Endothelial cell of umbilical vein (primary cell): ENCODE measurements around the gene TMEM51. TPM values are rescaled to one million over a fixed set of nuclear protein-coding genes. Genes with fewer than 3 reads are reported as not detected.

Experiments used
- BruUV-seq: library from RNA; stranded (reverse); fragments of 400-500 nt; replicated peaks from 2 replicates; lab custom pipeline; 2021; lab: Mats Ljungman, UMichigan
- CTCF ChIA-PET: fragments of 300-600, 350-600 bp; sonication (Branson Sonifier 250); formaldehyde crosslinking; loops from one replicate; lab custom pipeline; 2021; ENCODE audit warnings: antibody characterized with exemption, inconsistent platforms; lab: Charles Lee
- POLR2A ChIA-PET: fragments of 300-600, 350-600 bp; sonication (Branson Sonifier 250); formaldehyde crosslinking; loops from one replicate; lab custom pipeline; 2021; ENCODE audit warnings: antibody characterized with exemption, inconsistent platforms; lab: Charles Lee
- DNase-seq: peaks from one replicate; pipeline ENCODE4 v3.0.0-alpha.2; 2011; ENCODE audit warnings: low read depth, low spot score
- FAIRE-seq: peaks from 2 replicates; lab custom pipeline; 2011; peaks lifted over from hg19 to GRCh38; lab: Jason Lieb, UNC
- H2AFZ ChIP-seq: 2 replicates; pipeline ENCODE4 v1.6.0; 2012; ENCODE audit warnings: low read depth, low read length, control low read depth, inconsistent platforms
- H3K27ac ChIP-seq: 2 replicates; pipeline ENCODE4 v1.5.1; 2011; ENCODE audit warnings: low read depth, mild to moderate bottlenecking, control low read depth, low read length, moderate library complexity; ENCODE audit not compliant: insufficient read depth
- H3K27me3 ChIP-seq, 2 experiments: 2 replicates each; pipeline versions ENCODE4 v1.6.0 to v1.6.1; 2011; ENCODE audit warnings: low read length in 2 of 2, mixed read lengths in 1 of 2; ENCODE audit not compliant: control insufficient read depth in 2 of 2, insufficient read depth in 2 of 2
- H3K36me3 ChIP-seq, 2 experiments: 2 replicates in 1 of 2; 3 replicates in 1 of 2; pipeline ENCODE4 v1.5.1; 2011; ENCODE audit warnings: low read length in 2 of 2, mild to moderate bottlenecking in 1 of 2, moderate library complexity in 1 of 2; ENCODE audit not compliant: control insufficient read depth in 2 of 2, insufficient read depth in 2 of 2; ENCODE audit errors: extremely low read depth in 1 of 2
- H3K4me1 ChIP-seq: 3 replicates; pipeline ENCODE4 v1.5.1; 2011; ENCODE audit warnings: mild to moderate bottlenecking, low read length; ENCODE audit not compliant: control insufficient read depth, insufficient read depth; ENCODE audit errors: extremely low read depth
- H3K4me2 ChIP-seq: 2 replicates; pipeline ENCODE4 v1.6.1; 2011; ENCODE audit warnings: low read length, control low read depth, mixed read lengths; ENCODE audit not compliant: insufficient read depth
- H3K4me3 ChIP-seq, 3 experiments: fragments of 200-600 bp in 1 of 3; sonication (generic), shearing (Covaris generic) in 1 of 3; replicated peaks in 1 of 3; 2 replicates each; pipeline ENCODE4 v1.5.1; 2011 to 2016; ENCODE audit warnings: control low read depth in 3 of 3, low read length in 3 of 3, mild to moderate bottlenecking in 2 of 3, inconsistent platforms in 1 of 3, low read depth in 1 of 3, moderate library complexity in 1 of 3; ENCODE audit not compliant: insufficient read depth in 1 of 3
- H3K79me2 ChIP-seq: 2 replicates; pipeline ENCODE4 v1.6.0; 2012; ENCODE audit warnings: low read length, inconsistent platforms; ENCODE audit not compliant: control insufficient read depth, insufficient read depth
- H3K9ac ChIP-seq: replicated peaks from 2 replicates; pipeline ENCODE3; 2011; ENCODE audit warnings: low read length, control low read depth; ENCODE audit not compliant: insufficient read depth; ENCODE audit errors: extremely low read depth
- H3K9me1 ChIP-seq: replicated peaks from 3 replicates; pipeline ENCODE4 v1.6.0; 2011; ENCODE audit warnings: mild to moderate bottlenecking, low read length; ENCODE audit not compliant: control insufficient read depth, insufficient read depth; ENCODE audit errors: extremely low read depth
- H3K9me3 ChIP-seq: replicated peaks from 2 replicates; pipeline ENCODE4 v1.5.1; 2012; ENCODE audit warnings: low read length, inconsistent platforms; ENCODE audit not compliant: control insufficient read depth, insufficient read depth
- H4K20me1 ChIP-seq: replicated peaks from 2 replicates; pipeline ENCODE3; 2011; ENCODE audit warnings: mild to moderate bottlenecking, low read length; ENCODE audit not compliant: control insufficient read depth, insufficient read depth; ENCODE audit errors: extremely low read depth
- CTCF ChIP-seq, 2 donors: IDR thresholded peaks; 1 replicate in 1 of 2; 2 replicates in 1 of 2; pipeline ENCODE4 v1.5.1; 2011; ENCODE audit warnings: low read length in 2 of 2, mild to moderate bottlenecking in 2 of 2, moderate library complexity in 2 of 2, control low read depth in 1 of 2, inconsistent platforms in 1 of 2, low read depth in 1 of 2; ENCODE audit not compliant: insufficient read depth in 1 of 2; ENCODE audit errors: extremely low read depth in 1 of 2
- EZH2 ChIP-seq: IDR thresholded peaks from 2 replicates; pipeline ENCODE4 v1.6.1; 2012; ENCODE audit warnings: borderline replicate concordance, low read depth, mild to moderate bottlenecking, moderate library complexity, low read length, inconsistent platforms; ENCODE audit not compliant: severe bottlenecking
- FOS ChIP-seq: IDR thresholded peaks from 2 replicates; pipeline ENCODE4 v1.6.1; 2011; ENCODE audit warnings: mild to moderate bottlenecking, low read length, moderate library complexity, borderline replicate concordance; ENCODE audit not compliant: insufficient read depth
- GATA2 ChIP-seq: IDR thresholded peaks from 2 replicates; pipeline ENCODE4 v1.7.0; 2011; ENCODE audit warnings: low read depth, mild to moderate bottlenecking, moderate library complexity, mixed read lengths, low read length; ENCODE audit not compliant: insufficient read length, insufficient read depth
- JUN ChIP-seq: IDR thresholded peaks from 2 replicates; pipeline ENCODE4 v1.6.1; 2011; ENCODE audit warnings: borderline replicate concordance, low read depth; ENCODE audit not compliant: insufficient read length, insufficient read depth
- MAX ChIP-seq: IDR thresholded peaks from 2 replicates; pipeline ENCODE4 v1.6.1; 2011; ENCODE audit not compliant: insufficient read depth, insufficient read length
- MYC ChIP-seq: IDR thresholded peaks from one replicate; pipeline ENCODE4 v1.6.1; 2011; ENCODE audit warnings: mild to moderate bottlenecking, low read depth, low read length
- POLR2A ChIP-seq: IDR thresholded peaks from 2 replicates; pipeline ENCODE4 v1.6.1; 2012; ENCODE audit warnings: low read depth, mild to moderate bottlenecking, control low read depth, low read length
- POLR2AphosphoS5 ChIP-seq: IDR thresholded peaks from 2 replicates; pipeline ENCODE4 v1.6.1; 2012; ENCODE audit warnings: low read depth, mild to moderate bottlenecking, control low read depth, low read length, moderate library complexity; ENCODE audit not compliant: insufficient read depth
- dilution Hi-C: fragments of 300-500 bp; cut with MboI; formaldehyde crosslinking; loops from one replicate; pipeline ENCODE4 v1.15.0; 2019; ENCODE audit warnings: low sequenced_read_pairs; ENCODE audit not compliant: extremely low pct_ligation_motif_present
- intact Hi-C: fragments of 100-400 bp; cut with micrococcal nuclease; formaldehyde crosslinking; loops from one replicate; pipeline ENCODE4 v1.10.0; 2022
- polyA plus RNA-seq, 4 experiments: library from polyadenylated mRNA; depleted of rRNA in 3 of 4; stranded (reverse) in 3 of 4; unstranded in 1 of 4; fragments of >200 nt; gene quantifications; 2 replicates each; pipeline versions ENCODE4 v1.2.1 to v1.2.3, GENCODE V29; 2011 to 2012; ENCODE audit warnings: missing spikeins in 1 of 4
- total RNA-seq: library from RNA; stranded (reverse); gene quantifications from 2 replicates; pipeline ENCODE4 v1.2.3, GENCODE V29; 2021

Gene TMEM51
- total and polyA plus RNA-seq, 2 donors (not counting 3 experiments of a cell fraction or from before 2014, with no cell fraction given): 13.7 to 13.9 TPM

- H3K4me3 ChIP-seq: no peak overlapping the region
- no peaks in the 10 kb centered on the region for H3K79me2 ChIP-seq
- intact Hi-C loops (no loop called here), dilution Hi-C loops (no loop called here)
- no peak overlapping the region for H3K27ac ChIP-seq
- no peak overlapping the region for H3K4me2 ChIP-seq
- no peak overlapping the region for H3K9ac ChIP-seq
- no peaks in the 10 kb centered on the region for H3K9me3 ChIP-seq
- no peak for TF ChIP-seq JUN
- no peak for TF ChIP-seq MAX
- no peak for TF ChIP-seq GATA2
- TF ChIP-seq EZH2: no peak
- TF ChIP-seq FOS: no peak
- TF ChIP-seq MYC: no peak
- TF ChIP-seq POLR2AphosphoS5: no peak
- no peak for TF ChIP-seq POLR2A
- no peak for TF ChIP-seq CTCF (IDR thresholded peaks at IDR 0.05; ENCODE audit: extremely low read depth in 1 of 2, insufficient read depth in 1 of 2, low read depth in 1 of 2, low read length in 2 of 2)
- no TSS peak for BruUV-seq
- ChIA-PET CTCF (no interaction called here), POLR2A (interaction anchor here (0.7 kb wide), 1 partner anchor 851 kb away, joined by 4 read pairs; no protein-coding TSS in a partner anchor)
- H2AFZ ChIP-seq: no peak overlapping the region
- FAIRE-seq (no peak), DNase-seq (no peak)
- no peaks in the 10 kb centered on the region for H3K36me3 ChIP-seq
- H3K4me1 ChIP-seq: no peaks in the 10 kb centered on the region
- no peaks in the 10 kb centered on the region for H3K9me1 ChIP-seq
- H4K20me1 ChIP-seq: no peaks in the 10 kb centered on the region
- no peaks in the 10 kb centered on the region for H3K27me3 ChIP-seq
Observed at GRCh38 chr1:15104768-15105167, 48.8 kb upstream of the TMEM51 start.
